Esophagus squamous epithelium (tissue), 5 donors: ENCODE measurements around the gene BAIAP2. TPM values are rescaled to one million over a fixed set of nuclear protein-coding genes. Genes with fewer than 3 reads are reported as not detected.

Experiments used
- DNase-seq: peaks from one replicate; lab custom pipeline; 2025; lab: John Stamatoyannopoulos, UW
- H3K27ac ChIP-seq, 4 donors: fragments of 200-600 bp; sonication (generic); one replicate each; pipeline ENCODE4 v1.5.1; 2016 to 2019; ENCODE audit warnings: mild to moderate bottlenecking in 1 of 4
- H3K27me3 ChIP-seq, 4 donors: fragments of 200-600 bp; sonication (generic); 1 replicate in 3 of 4; 2 replicates in 1 of 4; pipeline versions ENCODE4 v1.5.1 to v1.6.0; 2017 to 2021; ENCODE audit warnings: antibody characterized with exemption in 1 of 4
- H3K36me3 ChIP-seq, 3 donors: fragments of 200-600 bp; sonication (generic); one replicate each; pipeline ENCODE4 v1.5.1; 2016 to 2019
- H3K4me1 ChIP-seq, 3 donors: fragments of 200-600 bp; sonication (generic); one replicate each; pipeline ENCODE4 v1.5.1; 2017 to 2019
- H3K4me3 ChIP-seq, 4 donors: fragments of 200-600 bp; sonication (generic); 1 replicate in 3 of 4; 2 replicates in 1 of 4; pipeline ENCODE4 v1.5.1; 2016 to 2019; ENCODE audit warnings: mild to moderate bottlenecking in 2 of 4, moderate library complexity in 1 of 4
- H3K9me3 ChIP-seq, 3 donors: fragments of 200-600 bp; sonication (generic); one replicate each; pipeline ENCODE4 v1.5.1; 2016 to 2019
- CTCF ChIP-seq, 6 experiments: fragments of 450-650 bp in 4 of 6; fragments of 200-600 bp in 2 of 6; sonication (generic) in 2 of 6; IDR thresholded peaks; one replicate each; pipeline ENCODE4 v1.5.1; 2016 to 2019; ENCODE audit warnings: antibody characterized with exemption in 6 of 6, mild to moderate bottlenecking in 4 of 6, moderate library complexity in 4 of 6
- POLR2A ChIP-seq, 4 donors: fragments of 450-650 bp; IDR thresholded peaks; one replicate each; pipeline ENCODE4 v1.6.1; 2017; ENCODE audit warnings: antibody characterized with exemption in 4 of 4, mild to moderate bottlenecking in 4 of 4, moderate library complexity in 3 of 4
- WGBS, 2 donors: methylation state at CpG; one replicate each; pipeline ENCODE4 v1.1.5; 2018; 5-methylcytosine and 5-hydroxymethylcytosine counted together
- intact Hi-C: fragments of 100-400 bp; cut with DNase I; formaldehyde crosslinking; loops from one replicate; pipeline ENCODE4 v1.15.0; 2022
- total RNA-seq, 4 donors: library from RNA; depleted of rRNA; stranded (reverse); fragments of >200 nt; gene quantifications; one replicate each; pipeline ENCODE4 v1.1.0, GENCODE V29; 2016
- donor health status: DM: yes; HTN: yes; CAD: no.

BAIAP2 gene
- total RNA-seq, 4 donors from 2014 or later, result 87.8 to 175 (median 105) TPM

- intact Hi-C loops, result loop anchor here (10.0 kb wide), 1 partner anchor 112 kb away; no protein-coding TSS in a partner anchor
- DNase-seq, result no peak
- H3K27ac ChIP-seq, result no peak overlapping the region
- 20 to 27% methylated on average over 11 to 13 of the region's 18 CpGs for WGBS, 2 donors
- no peak for TF ChIP-seq POLR2A (IDR thresholded peaks at IDR 0.05)
- TF ChIP-seq CTCF (IDR thresholded peaks at IDR 0.05), result no peak
- H3K9me3 ChIP-seq, result no peaks in the 10 kb centered on the region
- peaks cover 26 to 35% (median 27%) of the 10 kb centered on the region in 3 donors for H3K36me3 ChIP-seq
- no peaks in the 10 kb centered on the region for H3K27me3 ChIP-seq
- H3K4me3 ChIP-seq, result peak overlapping the region; percentile 74 to 100 (median 94)
- H3K4me1 ChIP-seq, result peaks cover 16 to 50% (median 32%) of the 10 kb centered on the region in 3 donors
Observed at GRCh38 chr17:80992948-80993624, 41.9 kb upstream of the BAIAP2 start.

- Histone ChIP-seq H3K27me3 (no peaks in the 10 kb centered on the region), H3K27ac (no peak overlapping the region), H3K9me3 (no peaks in the 10 kb centered on the region), H3K36me3 (peaks cover 29 to 55% (median 46%) of the 10 kb centered on the region in 3 donors), H3K4me1 (peaks cover 11 to 34% (median 25%) of the 10 kb centered on the region in 3 donors), H3K4me3 (no peak overlapping the region)
- intact Hi-C loops, result loop anchor here (10.0 kb wide), 1 partner anchor 110 kb away; no protein-coding TSS in a partner anchor
- no peak for DNase-seq
- TF ChIP-seq POLR2A (IDR thresholded peaks at IDR 0.05) (no peak), CTCF (IDR thresholded peaks at IDR 0.05) (no peak)
- WGBS, 2 donors, result 93% methylated on average over 3 of the region's 13 CpGs; no CpG with 5 or more reads in 1 of the 2 donors
Observed at GRCh38 chr17:80995131-80995530, 39.8 kb upstream of the BAIAP2 start.

GRCh38 chr17:80996422-80997305 is 38.3 kb upstream of the BAIAP2 start:
- Histone ChIP-seq H3K36me3 (peaks cover 29 to 62% (median 46%) of the 10 kb centered on the region in 3 donors), H3K27me3 (no peaks in the 10 kb centered on the region), H3K4me1 (peaks cover 11 to 31% (median 21%) of the 10 kb centered on the region in 3 donors), H3K9me3 (no peaks in the 10 kb centered on the region), H3K4me3 (no peak overlapping the region), H3K27ac (no peak overlapping the region)
- 88 to 90% methylated on average over 4 to 16 of the region's 25 CpGs for WGBS, 2 donors
- intact Hi-C loops, result loop anchor here (10.0 kb wide), 1 partner anchor 108 kb away; no protein-coding TSS in a partner anchor
- DNase-seq, result no peak
- no peak for TF ChIP-seq POLR2A (IDR thresholded peaks at IDR 0.05)
- no peak for TF ChIP-seq CTCF (IDR thresholded peaks at IDR 0.05)

GRCh38 chr17:80997424-80998117 is 37.4 kb upstream of the BAIAP2 start:
- TF ChIP-seq CTCF (IDR thresholded peaks at IDR 0.05) (no peak), POLR2A (IDR thresholded peaks at IDR 0.05) (no peak)
- Histone ChIP-seq H3K36me3 (peaks cover 29 to 62% (median 46%) of the 10 kb centered on the region in 3 donors), H3K27ac (no peak overlapping the region), H3K27me3 (no peaks in the 10 kb centered on the region), H3K9me3 (no peaks in the 10 kb centered on the region), H3K4me1 (peaks cover 12 to 35% (median 29%) of the 10 kb centered on the region in 3 donors), H3K4me3 (no peak overlapping the region)
- intact Hi-C loops, result loop anchor here (10.0 kb wide), 1 partner anchor 107 kb away; no protein-coding TSS in a partner anchor
- 81 to 85% methylated on average over 13 to 24 of the region's 32 CpGs for WGBS, 2 donors
- no peak for DNase-seq
